ENCODE measurements around the gene ABI3BP. TPM values are rescaled to one million over a fixed set of nuclear protein-coding genes. Genes with fewer than 3 reads are reported as not detected.
A peak's percentile ranks its signal among the peaks of the same experiment; 100 is the strongest.

Gene ABI3BP
- polyA plus RNA-seq, 3 donors: not detected

- TF ChIP-seq CTCF (IDR thresholded peaks at IDR 0.05): no peak
- H3K4me2 ChIP-seq (replicated peaks; ENCODE audit: extremely low read depth, low read length, poor library complexity, severe bottlenecking): no peak overlapping the region
- peaks cover 89 to 99% of the 10 kb centered on the region in 2 donors for H3K36me3 ChIP-seq (replicated peaks in 1 of 2; ENCODE audit: control insufficient read depth in 1 of 2, insufficient read depth in 2 of 2, low read length in 2 of 2)
- no peaks in the 10 kb centered on the region for H3K79me2 ChIP-seq (ENCODE audit: insufficient read depth, low read length)
- intact Hi-C loops (cut with micrococcal nuclease): no loop called here
- no CpG with 5 or more reads among the region's 1 CpG for WGBS (ENCODE audit: insufficient coverage)
- H3K36me3 Mint-ChIP-seq: peaks cover 68 to 75% of the 10 kb centered on the region in 2 donors
- no peaks in the 10 kb centered on the region for H3K4me1 ChIP-seq (ENCODE audit: control insufficient read depth in 1 of 2, insufficient read depth in 2 of 2, low read length in 2 of 2)
- no peaks in the 10 kb centered on the region for H3K9me3 ChIP-seq (replicated peaks in 1 of 2; ENCODE audit: control insufficient read depth in 1 of 2, insufficient read depth in 1 of 2, low read length in 2 of 2)
- no peak overlapping the region for H3K27ac Mint-ChIP-seq
- no peaks in the 10 kb centered on the region for H3K9me3 Mint-ChIP-seq
- H2AFZ ChIP-seq (ENCODE audit: insufficient read depth, low read depth, low read length, poor library complexity, severe bottlenecking): no peak overlapping the region
- no peaks in the 10 kb centered on the region for H3K27me3 ChIP-seq (ENCODE audit: control insufficient read depth in 2 of 2, insufficient read depth in 2 of 2, low read length in 2 of 2)
- H3K27me3 Mint-ChIP-seq (ENCODE audit: low read depth in 3 of 3): no peaks in the 10 kb centered on the region
- no peak overlapping the region for H3K9ac ChIP-seq (ENCODE audit: insufficient read depth, low read length, poor library complexity, severe bottlenecking)
- no peaks in the 10 kb centered on the region for H3K4me1 Mint-ChIP-seq
- DNase-seq: no peak
- no peaks in the 10 kb centered on the region for H4K20me1 ChIP-seq (ENCODE audit: insufficient read depth, low read length)
- H3K27ac ChIP-seq (ENCODE audit: low read depth in 1 of 2, low read length in 2 of 2): no peak overlapping the region
- H3K4me3 ChIP-seq (replicated peaks in 1 of 3; ENCODE audit: low read depth in 2 of 3, low read length in 3 of 3): no peak overlapping the region
- no peak overlapping the region for H3K4me3 Mint-ChIP-seq
Measured at GRCh38 chr3:100740207-100740606, 253.0 kb downstream of the ABI3BP start.

GRCh38 chr3:100737334-100737733, 255.9 kb downstream of the ABI3BP start:
- no CpG with 5 or more reads among the region's 2 CpGs for WGBS (ENCODE audit: insufficient coverage)
- Histone ChIP-seq H3K4me2 (replicated peaks; ENCODE audit: extremely low read depth, low read length, poor library complexity, severe bottlenecking) (no peak overlapping the region), H3K27me3 (ENCODE audit: control insufficient read depth in 2 of 2, insufficient read depth in 2 of 2, low read length in 2 of 2) (no peaks in the 10 kb centered on the region), H3K27ac (ENCODE audit: low read depth in 1 of 2, low read length in 2 of 2) (no peak overlapping the region), H3K4me3 (replicated peaks in 1 of 3; ENCODE audit: low read depth in 2 of 3, low read length in 3 of 3) (no peak overlapping the region), H3K79me2 (ENCODE audit: insufficient read depth, low read length) (peaks cover 7% of the 10 kb centered on the region), H4K20me1 (ENCODE audit: insufficient read depth, low read length) (peaks cover 14% of the 10 kb centered on the region), H3K4me1 (ENCODE audit: control insufficient read depth in 1 of 2, insufficient read depth in 2 of 2, low read length in 2 of 2) (no peaks in the 10 kb centered on the region), H2AFZ (ENCODE audit: insufficient read depth, low read depth, low read length, poor library complexity, severe bottlenecking) (no peak overlapping the region), H3K9ac (ENCODE audit: insufficient read depth, low read length, poor library complexity, severe bottlenecking) (no peak overlapping the region), H3K9me3 (replicated peaks in 1 of 2; ENCODE audit: control insufficient read depth in 1 of 2, insufficient read depth in 1 of 2, low read length in 2 of 2) (no peaks in the 10 kb centered on the region), H3K36me3 (replicated peaks in 1 of 2; ENCODE audit: control insufficient read depth in 1 of 2, insufficient read depth in 2 of 2, low read length in 2 of 2) (peaks cover 84 to 99% of the 10 kb centered on the region in 2 donors)
- H3K4me3 Mint-ChIP-seq: no peak overlapping the region
- no peak for DNase-seq
- no peaks in the 10 kb centered on the region for H3K27me3 Mint-ChIP-seq (ENCODE audit: low read depth in 3 of 3)
- H3K9me3 Mint-ChIP-seq: no peaks in the 10 kb centered on the region
- H3K36me3 Mint-ChIP-seq: peaks cover 65 to 81% of the 10 kb centered on the region in 2 donors
- H3K4me1 Mint-ChIP-seq: no peaks in the 10 kb centered on the region
- H3K27ac Mint-ChIP-seq: no peak overlapping the region
- TF ChIP-seq CTCF (IDR thresholded peaks at IDR 0.05): peak; percentile 16
- intact Hi-C loops (cut with micrococcal nuclease): no loop called here

Measured in CD14-positive monocyte (primary cell).